ENCODE measurements around the gene SPRR2F. TPM values are rescaled to one million over a fixed set of nuclear protein-coding genes. Genes with fewer than 3 reads are reported as not detected.

SPRR2F gene
- total and polyA plus RNA-seq, 10 donors = not detected

DNA sequence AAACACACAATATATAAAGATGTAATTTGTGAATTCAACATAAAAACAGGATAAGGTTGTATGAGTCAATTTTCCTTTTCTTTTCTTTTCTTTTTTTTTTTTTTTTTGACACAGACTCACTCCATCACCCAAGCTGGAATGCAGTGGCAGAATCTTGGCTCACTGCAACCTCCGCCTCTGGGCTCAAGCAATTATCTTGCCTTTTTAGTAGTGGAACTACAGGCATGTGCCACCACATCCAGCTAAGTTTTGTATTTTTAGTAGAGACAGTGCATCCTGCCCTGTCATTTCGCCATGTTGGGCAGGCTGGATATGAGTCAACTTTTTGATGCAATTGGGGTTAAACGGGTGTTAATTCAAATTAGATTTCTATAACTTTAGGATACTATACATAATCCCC lies 31.6 kb downstream of the SPRR2F start:
- Histone ChIP-seq H3K27me3 (replicated peaks in 1 of 7) (peaks cover 0 to 12% (median 0%) of the 10 kb centered on the region in 7 donors), H3K4me3 (no peak overlapping the region), H3K27ac (no peak overlapping the region), H3K36me3 (no peaks in the 10 kb centered on the region), H3K4me1 (no peaks in the 10 kb centered on the region), H3K9me3 (peaks cover 0 to 22% (median 13%) of the 10 kb centered on the region in 8 donors)
- DNase-seq = no peak
- WGBS, 5 donors = 87 to 95% (median 89%) methylated on average over 3 of the region's 3 CpGs
- TF ChIP-seq POLR2AphosphoS5 (IDR thresholded peaks at IDR 0.05) (no peak), POLR2A (IDR thresholded peaks at IDR 0.05) (no peak)
- TF ChIP-seq, protein P1, sequence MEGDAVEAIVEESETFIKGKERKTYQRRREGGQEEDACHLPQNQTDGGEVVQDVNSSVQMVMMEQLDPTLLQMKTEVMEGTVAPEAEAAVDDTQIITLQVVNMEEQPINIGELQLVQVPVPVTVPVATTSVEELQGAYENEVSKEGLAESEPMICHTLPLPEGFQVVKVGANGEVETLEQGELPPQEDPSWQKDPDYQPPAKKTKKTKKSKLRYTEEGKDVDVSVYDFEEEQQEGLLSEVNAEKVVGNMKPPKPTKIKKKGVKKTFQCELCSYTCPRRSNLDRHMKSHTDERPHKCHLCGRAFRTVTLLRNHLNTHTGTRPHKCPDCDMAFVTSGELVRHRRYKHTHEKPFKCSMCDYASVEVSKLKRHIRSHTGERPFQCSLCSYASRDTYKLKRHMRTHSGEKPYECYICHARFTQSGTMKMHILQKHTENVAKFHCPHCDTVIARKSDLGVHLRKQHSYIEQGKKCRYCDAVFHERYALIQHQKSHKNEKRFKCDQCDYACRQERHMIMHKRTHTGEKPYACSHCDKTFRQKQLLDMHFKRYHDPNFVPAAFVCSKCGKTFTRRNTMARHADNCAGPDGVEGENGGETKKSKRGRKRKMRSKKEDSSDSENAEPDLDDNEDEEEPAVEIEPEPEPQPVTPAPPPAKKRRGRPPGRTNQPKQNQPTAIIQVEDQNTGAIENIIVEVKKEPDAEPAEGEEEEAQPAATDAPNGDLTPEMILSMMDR (IDR thresholded peaks at IDR 0.05 in 8 of 11, conservative IDR thresholded peaks at IDR 0.05 in 3 of 11) = no peak
- intact Hi-C loops (cut with DNase I; ENCODE audit: low total_unique reads) = no loop called here

DNA sequence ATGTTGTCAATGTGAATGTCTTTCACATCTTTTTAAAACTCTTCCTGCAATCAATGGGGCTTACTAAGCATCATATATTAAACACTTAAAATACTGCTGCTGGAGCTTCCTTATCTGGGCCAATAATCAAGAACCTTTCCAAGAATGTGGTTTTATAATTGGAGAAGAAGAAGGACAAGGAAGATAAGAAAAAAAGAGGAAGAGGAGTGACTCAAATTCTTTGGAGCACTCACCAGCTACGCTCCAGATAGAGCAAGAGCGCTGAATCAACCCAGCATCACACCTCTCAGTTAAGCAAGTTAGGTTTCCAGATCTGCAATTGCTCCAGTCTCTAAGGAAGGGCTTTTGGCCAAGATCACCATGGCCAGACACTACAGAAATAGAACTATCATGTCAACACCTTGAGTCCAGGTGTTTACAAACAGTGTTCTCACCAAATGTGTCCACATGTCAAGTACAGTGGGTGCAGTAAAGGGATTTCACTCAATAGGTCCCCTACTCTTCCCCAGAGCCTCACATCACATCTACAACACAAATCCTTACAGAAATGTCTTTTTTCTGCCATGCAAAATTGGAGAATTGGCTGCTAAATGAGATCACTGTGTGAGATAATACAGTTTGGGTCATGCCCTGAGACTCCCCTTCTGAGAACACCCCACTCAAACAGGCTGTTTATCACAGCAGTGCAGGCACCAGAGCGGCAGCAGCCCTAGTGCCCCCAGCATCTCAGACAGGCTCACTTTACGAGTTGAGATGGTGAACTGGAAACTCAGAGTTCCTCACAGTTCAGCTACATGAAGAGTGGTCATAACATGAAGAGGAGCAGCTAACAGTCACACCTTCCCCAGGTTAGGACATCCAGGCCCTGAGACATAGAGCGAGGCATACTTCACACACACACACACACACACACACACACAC lies 40.2 kb downstream of the SPRR2F start:
- TF ChIP-seq, protein P1 (IDR thresholded peaks at IDR 0.05 in 8 of 11, conservative IDR thresholded peaks at IDR 0.05 in 3 of 11) = no peak
- TF ChIP-seq POLR2AphosphoS5 (IDR thresholded peaks at IDR 0.05) (no peak), POLR2A (IDR thresholded peaks at IDR 0.05) (no peak)
- Histone ChIP-seq H3K4me1 (no peaks in the 10 kb centered on the region), H3K4me3 (no peak overlapping the region), H3K27me3 (replicated peaks in 1 of 7) (no peaks in the 10 kb centered on the region), H3K9me3 (no peaks in the 10 kb centered on the region), H3K27ac (no peak overlapping the region), H3K36me3 (no peaks in the 10 kb centered on the region)
- intact Hi-C loops (cut with DNase I; ENCODE audit: low total_unique reads) = no loop called here
- no peak for DNase-seq
- WGBS, 5 donors = 75 to 80% (median 77%) methylated on average over 5 of the region's 5 CpGs

DNA sequence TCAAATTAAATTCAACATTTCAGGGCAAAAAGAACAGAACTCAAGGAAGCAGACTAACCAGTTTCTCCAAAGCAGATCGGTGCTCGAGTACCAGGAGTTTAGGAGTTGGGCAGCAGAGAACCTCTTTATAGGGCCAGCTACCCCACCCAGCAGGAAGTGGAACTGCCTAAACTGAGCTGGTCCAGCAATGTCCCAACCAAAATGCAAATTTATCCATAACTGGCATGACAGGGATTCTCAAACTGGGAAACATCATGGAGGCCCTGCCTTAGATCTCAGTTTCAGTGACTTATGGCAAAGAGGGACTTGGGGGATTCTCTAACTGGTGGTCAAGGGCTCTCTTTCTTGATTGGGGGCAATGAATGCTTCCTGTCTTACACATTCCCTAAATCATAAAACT lies 41.8 kb downstream of the SPRR2F start, which contains the start of gene SPRR2B:
Gene SPRR2B (minus strand): TSS at position 101 of the 400 bp plus-strand sequence. CDS start 772 bp downstream, outside the sequence.
- H3K27ac ChIP-seq = no peak within 1 kb of the TSS
- intact Hi-C loops (cut with DNase I; ENCODE audit: low total_unique reads) = no loop called here
- WGBS, 5 donors = 48 to 88% (median 84%) methylated on average over 2 of the region's 2 CpGs
- H3K4me3 ChIP-seq = no peak within 1 kb of the TSS
- H3K9me3 ChIP-seq = no peaks in the 10 kb centered on the region
- no peaks in the 10 kb centered on the region for H3K27me3 ChIP-seq (replicated peaks in 1 of 7)
- H3K36me3 ChIP-seq = no peaks in the 10 kb centered on the region
- no peak for DNase-seq
- no peaks in the 10 kb centered on the region for H3K4me1 ChIP-seq
- TF ChIP-seq, protein P1 (IDR thresholded peaks at IDR 0.05 in 8 of 11, conservative IDR thresholded peaks at IDR 0.05 in 3 of 11) = no peak
- TF ChIP-seq POLR2A (IDR thresholded peaks at IDR 0.05) (no peak), POLR2AphosphoS5 (IDR thresholded peaks at IDR 0.05) (no peak)

DNA sequence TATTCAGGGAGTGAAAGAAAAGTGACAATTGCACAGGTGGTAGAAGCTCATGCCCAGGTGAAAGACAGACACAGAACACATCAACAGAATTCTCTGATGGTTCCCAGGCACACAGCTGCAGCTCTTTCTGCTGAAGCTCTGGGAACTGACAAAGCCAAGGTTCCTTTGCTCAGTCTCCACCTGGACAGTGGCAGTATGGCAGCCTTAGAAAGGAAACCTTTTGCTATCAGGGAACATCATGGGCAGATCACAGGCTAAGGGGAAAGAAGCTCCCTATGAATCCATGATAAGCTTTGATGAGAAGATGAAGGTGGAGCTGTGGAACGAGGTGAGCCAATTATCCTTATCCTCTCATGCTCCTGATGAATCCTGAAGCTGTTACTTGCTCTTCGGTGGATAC lies 43.1 kb downstream of the SPRR2F start:
- intact Hi-C loops (cut with DNase I; ENCODE audit: low total_unique reads) = no loop called here
- TF ChIP-seq, protein P1 (IDR thresholded peaks at IDR 0.05 in 8 of 11, conservative IDR thresholded peaks at IDR 0.05 in 3 of 11) = no peak
- no peak for TF ChIP-seq POLR2AphosphoS5 (IDR thresholded peaks at IDR 0.05)
- no peak for TF ChIP-seq POLR2A (IDR thresholded peaks at IDR 0.05)

More for the DNA sequence above, 43.1 kb downstream of the SPRR2F start:
- no peak overlapping the region for H3K4me3 ChIP-seq
- DNase-seq = no peak
- 66 to 88% (median 76%) methylated on average over 2 of the region's 2 CpGs for WGBS, 5 donors
- H3K36me3 ChIP-seq = no peaks in the 10 kb centered on the region
- peaks cover 0 to 4% (median 0%) of the 10 kb centered on the region in 7 donors for H3K27me3 ChIP-seq (replicated peaks in 1 of 7)
- no peaks in the 10 kb centered on the region for H3K9me3 ChIP-seq
- no peaks in the 10 kb centered on the region for H3K4me1 ChIP-seq
- H3K27ac ChIP-seq = no peak overlapping the region
